Measurements from ENCODE around the gene SPCS2. TPM values are rescaled to one million over a fixed set of nuclear protein-coding genes. Genes with fewer than 3 reads are reported as not detected.

The SPCS2 gene
- polyA plus RNA-seq (ENCODE audit: insufficient read length) = 192 TPM
- long read RNA-seq, donor 1, transcript SPCS2-201 (5 exons, 2,708 nt) = major isoform, 140 of 170 reads
- long read RNA-seq, donor 1, transcript SPCS2-205 (2 exons, 265 nt) = minor isoform, 12 of 170 reads
- long read RNA-seq, donor 1, partial matches to known transcripts = 14 of 170 reads
- long read RNA-seq, donor 1, other reads (novel, unspliced or antisense) = 0 of 170 reads
- long read RNA-seq, donor 2, transcript SPCS2-201 (5 exons, 2,708 nt) = major isoform, 155 of 186 reads
- long read RNA-seq, donor 2, transcript SPCS2-205 (2 exons, 265 nt) = minor isoform, 12 of 186 reads
- long read RNA-seq, donor 2, partial matches to known transcripts = 8 of 186 reads
- long read RNA-seq, donor 2, other reads (novel, unspliced or antisense) = 8 of 186 reads
- long read RNA-seq, donor 3, transcript SPCS2-205 (2 exons, 265 nt) = minor isoform, 5 of 167 reads
- long read RNA-seq, donor 3, transcript SPCS2-201 (5 exons, 2,708 nt) = major isoform, 138 of 167 reads
- long read RNA-seq, donor 3, partial matches to known transcripts = 16 of 167 reads
- long read RNA-seq, donor 3, other reads (novel, unspliced or antisense) = 5 of 167 reads
- long read RNA-seq, donor 4, transcript SPCS2-201 (5 exons, 2,708 nt) = major isoform, 12 of 14 reads
- long read RNA-seq, donor 4, partial matches to known transcripts = 0 of 14 reads
- long read RNA-seq, donor 4, other reads (novel, unspliced or antisense) = 0 of 14 reads
- long read RNA-seq, donor 5, transcript SPCS2-201 (5 exons, 2,708 nt) = major isoform, 334 of 394 reads
- long read RNA-seq, donor 5, transcript SPCS2-205 (2 exons, 265 nt) = minor isoform, 5 of 394 reads
- long read RNA-seq, donor 5, partial matches to known transcripts = 34 of 394 reads
- long read RNA-seq, donor 5, other reads (novel, unspliced or antisense) = 18 of 394 reads
- long read RNA-seq, donor 6, transcript SPCS2-205 (2 exons, 265 nt) = minor isoform, 8 of 165 reads
- long read RNA-seq, donor 6, transcript SPCS2-201 (5 exons, 2,708 nt) = major isoform, 129 of 165 reads
- long read RNA-seq, donor 6, partial matches to known transcripts = 25 of 165 reads
- long read RNA-seq, donor 6, other reads (novel, unspliced or antisense) = 0 of 165 reads
- long read RNA-seq, donor 7, transcript SPCS2-205 (2 exons, 265 nt) = minor isoform, 13 of 297 reads
- long read RNA-seq, donor 7, transcript SPCS2-201 (5 exons, 2,708 nt) = major isoform, 230 of 297 reads
- long read RNA-seq, donor 7, partial matches to known transcripts = 39 of 297 reads
- long read RNA-seq, donor 7, other reads (novel, unspliced or antisense) = 12 of 297 reads
- long read RNA-seq, donor 8, transcript SPCS2-201 (5 exons, 2,708 nt) = major isoform, 66 of 71 reads
- long read RNA-seq, donor 8, partial matches to known transcripts = 0 of 71 reads
- long read RNA-seq, donor 8, other reads (novel, unspliced or antisense) = 0 of 71 reads

- peak; percentile 96 for DNase-seq
These were observed at the start of gene SPCS2, which contains the start of gene XRRA1 for GRCh38 chr11:74948898-74949752. TSS of gene SPCS2 (plus strand) at chr11:74949266. CDS start at chr11:74949286, 20 bp downstream. TSS of gene XRRA1 (minus strand) at chr11:74949091. CDS start at chr11:74940878, 8,213 bp downstream.

GRCh38 chr11:74902342-74902741 lies 46.7 kb upstream of the SPCS2 start:
- DNase-seq = no peak

- no peak for DNase-seq
These were observed 43.7 kb upstream of the SPCS2 start for GRCh38 chr11:74905326-74905725.

- DNase-seq = no peak
These were observed 39.7 kb upstream of the SPCS2 start for GRCh38 chr11:74909385-74909784.

- no peak for DNase-seq
These were observed 39.3 kb upstream of the SPCS2 start for GRCh38 chr11:74909812-74910211.

GRCh38 chr11:74923125-74923524 lies 25.9 kb upstream of the SPCS2 start:
- no peak for DNase-seq

- no peak for DNase-seq
These were observed 23.8 kb upstream of the SPCS2 start for GRCh38 chr11:74925281-74925680.

- no peak for DNase-seq
These were observed 22.6 kb upstream of the SPCS2 start for GRCh38 chr11:74926304-74927030.

GRCh38 chr11:74927496-74927895 lies 21.6 kb upstream of the SPCS2 start:
- no peak for DNase-seq

- peak; percentile 91 for DNase-seq
These were observed 19.4 kb upstream of the SPCS2 start for GRCh38 chr11:74929431-74930363.

GRCh38 chr11:74932169-74932568 lies 16.9 kb upstream of the SPCS2 start:
- DNase-seq = no peak

- DNase-seq = no peak
These were observed 16.3 kb upstream of the SPCS2 start for GRCh38 chr11:74932797-74933196.

- no peak for DNase-seq
These were observed 15.3 kb upstream of the SPCS2 start for GRCh38 chr11:74933765-74934164.

- no peak for DNase-seq
These were observed 13.8 kb upstream of the SPCS2 start for GRCh38 chr11:74935285-74935684.

GRCh38 chr11:74936087-74936486 lies 13.0 kb upstream of the SPCS2 start:
- no peak for DNase-seq

GRCh38 chr11:74936976-74937375 lies 12.1 kb upstream of the SPCS2 start:
- no peak for DNase-seq

GRCh38 chr11:74937696-74938475 lies 11.2 kb upstream of the SPCS2 start:
- no peak for DNase-seq

GRCh38 chr11:74941492-74941891 lies 7.6 kb upstream of the SPCS2 start:
- DNase-seq = no peak
